GM18499 (cell line): ENCODE measurements around the gene COA7.

ENCODE experiments used
- ATAC-seq: cut with Tn5 transposase; IDR thresholded peaks from one replicate; pipeline ENCODE4 v1.9.1; 2021; ENCODE audit warnings: moderate number of reproducible peaks; ENCODE audit not compliant: insufficient read depth, unreplicated experiment

COA7 gene

GRCh38 chr1:52641307-52641706, 56.8 kb downstream of the COA7 start:
- ATAC-seq: no peak

- ATAC-seq: no peak
Measured at GRCh38 chr1:52640697-52641096, 57.5 kb downstream of the COA7 start.

- no peak for ATAC-seq
Measured at GRCh38 chr1:52637946-52638345, 60.2 kb downstream of the COA7 start.

GRCh38 chr1:52636721-52637695, 61.1 kb downstream of the COA7 start:
- ATAC-seq: peak; percentile 62

GRCh38 chr1:52635321-52636089, 62.6 kb downstream of the COA7 start:
- ATAC-seq: no peak
